Trophoblast cell (in vitro differentiated cells and primary cell): ENCODE data around the gene PCDH1.

Source experiments
- DNase-seq, 2 donors: peaks; one replicate each; pipeline ENCODE4 v3.0.0-alpha.2; 2016
- H2AFZ ChIP-seq: 2 replicates; pipeline ENCODE4 v1.6.1; 2013; ENCODE audit warnings: low read length, moderate library complexity, mild to moderate bottlenecking; ENCODE audit not compliant: insufficient read depth, poor library complexity
- H2AK5ac ChIP-seq: 2 replicates; pipeline ENCODE4 v1.6.1; 2013; ENCODE audit warnings: mild to moderate bottlenecking, low read length
- H2BK120ac ChIP-seq: 2 replicates; pipeline ENCODE4 v1.6.1; 2013; ENCODE audit warnings: low read length, mild to moderate bottlenecking, moderate library complexity; ENCODE audit not compliant: insufficient read depth, poor library complexity
- H2BK12ac ChIP-seq: 2 replicates; pipeline ENCODE4 v1.6.1; 2013; ENCODE audit warnings: mild to moderate bottlenecking, low read length, moderate library complexity
- H2BK5ac ChIP-seq: 2 replicates; pipeline ENCODE4 v1.6.1; 2013; ENCODE audit warnings: low read length, low read depth, moderate library complexity, mild to moderate bottlenecking; ENCODE audit not compliant: poor library complexity
- H3K14ac ChIP-seq: 2 replicates; pipeline ENCODE4 v1.6.1; 2013; ENCODE audit warnings: mild to moderate bottlenecking, low read length
- H3K18ac ChIP-seq: 2 replicates; pipeline ENCODE4 v1.6.1; 2013; ENCODE audit warnings: mild to moderate bottlenecking, low read length
- H3K23ac ChIP-seq: 2 replicates; pipeline ENCODE4 v1.6.1; 2013; ENCODE audit warnings: low read length
- H3K27ac ChIP-seq: 2 replicates; pipeline ENCODE4 v1.5.1; 2013; ENCODE audit warnings: low read depth, mild to moderate bottlenecking, inconsistent platforms, low read length, moderate library complexity
- H3K27me3 ChIP-seq: 2 replicates; pipeline ENCODE4 v1.6.1; 2013; ENCODE audit warnings: inconsistent platforms, mild to moderate bottlenecking, low read length, moderate library complexity; ENCODE audit not compliant: insufficient read depth
- H3K36me3 ChIP-seq, 2 experiments: 1 replicate in 1 of 2; 2 replicates in 1 of 2; pipeline ENCODE4 v1.6.1; 2013; ENCODE audit warnings: low read length in 2 of 2, mild to moderate bottlenecking in 2 of 2, moderate library complexity in 1 of 2; ENCODE audit not compliant: insufficient read depth in 2 of 2, control insufficient read depth in 1 of 2
- H3K4ac ChIP-seq: 2 replicates; pipeline ENCODE4 v1.6.1; 2013; ENCODE audit warnings: low read depth, mild to moderate bottlenecking, low read length, moderate library complexity
- H3K4me1 ChIP-seq, 2 experiments: 1 replicate in 1 of 2; 2 replicates in 1 of 2; pipeline ENCODE4 v1.6.1; 2013; ENCODE audit warnings: low read length in 2 of 2, mild to moderate bottlenecking in 2 of 2, moderate library complexity in 1 of 2; ENCODE audit not compliant: insufficient read depth in 2 of 2, control insufficient read depth in 1 of 2
- H3K4me2 ChIP-seq: 2 replicates; pipeline ENCODE4 v1.6.1; 2013; ENCODE audit warnings: inconsistent platforms, mild to moderate bottlenecking, low read length, moderate library complexity
- H3K4me3 ChIP-seq: 2 replicates; pipeline ENCODE4 v1.5.1; 2013; ENCODE audit warnings: mild to moderate bottlenecking, low read depth, low read length, inconsistent platforms
- H3K79me1 ChIP-seq: one replicate; pipeline ENCODE4 v1.6.1; 2013; ENCODE audit warnings: low read length
- H3K79me2 ChIP-seq: 2 replicates; pipeline ENCODE4 v1.6.1; 2013; ENCODE audit warnings: low read length, mild to moderate bottlenecking; ENCODE audit not compliant: control insufficient read depth, insufficient read depth, poor library complexity
- H3K9ac ChIP-seq: 2 replicates; pipeline ENCODE4 v1.6.1; 2013; ENCODE audit warnings: mild to moderate bottlenecking, low read length
- H3K9me3 ChIP-seq: 2 replicates; pipeline ENCODE4 v1.6.1; 2013; ENCODE audit warnings: low read depth, mild to moderate bottlenecking, control low read depth, inconsistent platforms, low read length; ENCODE audit not compliant: insufficient read depth
- H4K12ac ChIP-seq: 2 replicates; pipeline ENCODE4 v1.6.1; 2013; ENCODE audit warnings: low read depth, mild to moderate bottlenecking, low read length, moderate library complexity
- H4K8ac ChIP-seq: 2 replicates; pipeline ENCODE4 v1.6.1; 2013; ENCODE audit warnings: low read depth, mild to moderate bottlenecking, low read length, moderate library complexity
- H4K91ac ChIP-seq: one replicate; pipeline ENCODE4 v1.6.1; 2013; ENCODE audit warnings: low read depth, mild to moderate bottlenecking, low read length, moderate library complexity
- WGBS: extraction: QIAGEN DNeasy Blood & Tissue Kit; methylation state at CpG from one replicate; pipeline ENCODE4 v1.1.7; 2013; ENCODE audit warnings: missing lambda C conversion rate; ENCODE audit not compliant: insufficient read length, insufficient coverage; ENCODE audit errors: extremely low coverage; 5-methylcytosine and 5-hydroxymethylcytosine counted together

PCDH1 gene

GRCh38 chr5:141920771-141921170 lies 42.6 kb upstream of the PCDH1 start:
- H3K14ac ChIP-seq: no peak overlapping the region
- no peak overlapping the region for H4K8ac ChIP-seq
- H2AFZ ChIP-seq: no peak overlapping the region
- H3K9me3 ChIP-seq: no peaks in the 10 kb centered on the region
- H3K27me3 ChIP-seq: no peaks in the 10 kb centered on the region
- no peak overlapping the region for H4K91ac ChIP-seq
- no peak overlapping the region for H4K12ac ChIP-seq
- H3K4ac ChIP-seq: no peak overlapping the region
- no peak overlapping the region for H2BK5ac ChIP-seq
- no peak overlapping the region for H3K9ac ChIP-seq
- no peak overlapping the region for H2BK12ac ChIP-seq
- peaks cover 9% of the 10 kb centered on the region for H3K79me1 ChIP-seq
- no peak overlapping the region for H3K23ac ChIP-seq
- no peak for DNase-seq
- no peak overlapping the region for H3K18ac ChIP-seq
- H2AK5ac ChIP-seq: no peak overlapping the region
- no peak overlapping the region for H2BK120ac ChIP-seq
- no peak overlapping the region for H3K27ac ChIP-seq
- peaks cover 5 to 6% of the 10 kb centered on the region in 2 experiments for H3K4me1 ChIP-seq
- peaks cover 3 to 4% of the 10 kb centered on the region in 2 experiments for H3K36me3 ChIP-seq
- WGBS: no CpG with 5 or more reads among the region's 2 CpGs
- H3K4me3 ChIP-seq: no peak overlapping the region
- no peak overlapping the region for H3K4me2 ChIP-seq
- peaks cover 7% of the 10 kb centered on the region for H3K79me2 ChIP-seq

- H3K14ac ChIP-seq: no peak overlapping the region
- H4K91ac ChIP-seq: no peak overlapping the region
- no peak overlapping the region for H2BK12ac ChIP-seq
- H3K4me3 ChIP-seq: no peak overlapping the region
- no peak overlapping the region for H3K4me2 ChIP-seq
- H3K18ac ChIP-seq: no peak overlapping the region
- no peak overlapping the region for H3K27ac ChIP-seq
- H2AK5ac ChIP-seq: no peak overlapping the region
- peaks cover 9% of the 10 kb centered on the region for H3K79me1 ChIP-seq
- no peak overlapping the region for H3K4ac ChIP-seq
- WGBS: no CpG with 5 or more reads among the region's 8 CpGs
- peaks cover 5% of the 10 kb centered on the region in 2 experiments for H3K4me1 ChIP-seq
- no peak for DNase-seq
- no peaks in the 10 kb centered on the region for H3K36me3 ChIP-seq
- H2BK5ac ChIP-seq: no peak overlapping the region
- H2AFZ ChIP-seq: no peak overlapping the region
- H3K23ac ChIP-seq: no peak overlapping the region
- peaks cover 7% of the 10 kb centered on the region for H3K79me2 ChIP-seq
- no peak overlapping the region for H3K9ac ChIP-seq
- no peak overlapping the region for H4K8ac ChIP-seq
- H2BK120ac ChIP-seq: no peak overlapping the region
- H3K27me3 ChIP-seq: peaks cover under 1% of the 10 kb centered on the region
- no peaks in the 10 kb centered on the region for H3K9me3 ChIP-seq
- no peak overlapping the region for H4K12ac ChIP-seq
Observed at GRCh38 chr5:141919218-141920119, 41.3 kb upstream of the PCDH1 start.

- no peak overlapping the region for H4K8ac ChIP-seq
- no peak overlapping the region for H2BK120ac ChIP-seq
- peaks cover 0 to 5% of the 10 kb centered on the region in 2 experiments for H3K4me1 ChIP-seq
- no peaks in the 10 kb centered on the region for H3K79me2 ChIP-seq
- no peak overlapping the region for H2AK5ac ChIP-seq
- H2BK5ac ChIP-seq: no peak overlapping the region
- no peak overlapping the region for H4K12ac ChIP-seq
- H3K36me3 ChIP-seq: no peaks in the 10 kb centered on the region
- no peak overlapping the region for H2AFZ ChIP-seq
- H3K18ac ChIP-seq: no peak overlapping the region
- no peak for DNase-seq
- peaks cover 7% of the 10 kb centered on the region for H3K27me3 ChIP-seq
- H4K91ac ChIP-seq: no peak overlapping the region
- no peak overlapping the region for H3K14ac ChIP-seq
- no CpG with 5 or more reads among the region's 5 CpGs for WGBS
- no peaks in the 10 kb centered on the region for H3K79me1 ChIP-seq
- H2BK12ac ChIP-seq: no peak overlapping the region
- H3K23ac ChIP-seq: no peak overlapping the region
- H3K9me3 ChIP-seq: no peaks in the 10 kb centered on the region
- H3K4me2 ChIP-seq: no peak overlapping the region
- no peak overlapping the region for H3K4me3 ChIP-seq
- no peak overlapping the region for H3K4ac ChIP-seq
- H3K27ac ChIP-seq: no peak overlapping the region
- H3K9ac ChIP-seq: no peak overlapping the region
Observed at GRCh38 chr5:141917760-141918159, 39.5 kb upstream of the PCDH1 start.

- Histone ChIP-seq H3K4ac (no peak overlapping the region), H3K23ac (no peak overlapping the region), H2AFZ (no peak overlapping the region), H4K12ac (no peak overlapping the region), H3K27me3 (peaks cover 7% of the 10 kb centered on the region), H3K14ac (no peak overlapping the region), H3K4me3 (no peak overlapping the region), H2AK5ac (no peak overlapping the region), H3K36me3 (no peaks in the 10 kb centered on the region), H3K4me2 (no peak overlapping the region), H3K4me1 (peaks cover 0 to 5% of the 10 kb centered on the region in 2 experiments), H2BK12ac (no peak overlapping the region), H4K91ac (no peak overlapping the region), H3K9me3 (no peaks in the 10 kb centered on the region), H4K8ac (no peak overlapping the region), H3K18ac (no peak overlapping the region), H3K79me2 (no peaks in the 10 kb centered on the region), H2BK120ac (no peak overlapping the region), H3K79me1 (no peaks in the 10 kb centered on the region), H3K27ac (no peak overlapping the region), H2BK5ac (no peak overlapping the region), H3K9ac (no peak overlapping the region)
- WGBS: no CpG with 5 or more reads among the region's 2 CpGs
- DNase-seq: peak in 1 of 2 donors; percentile 19
Observed at GRCh38 chr5:141916522-141916921, 38.3 kb upstream of the PCDH1 start.
